Kasumi-1 (cell line): ENCODE measurements around the gene POC1A.
"Not testable (repeated sequence)": the region's sequence is repeated elsewhere in the genome, so short reads cannot be mapped to it uniquely, and the experiment has no call there.

ENCODE experiments used
- DNase-seq, 2 experiments: peaks; one replicate each; lab custom pipeline; 2025; lab: John Stamatoyannopoulos, UW

POC1A gene

GRCh38 chr3:52183786-52184445 lies 29.7 kb upstream of the POC1A start:
- no peak for DNase-seq

- no peak for DNase-seq
Measured at GRCh38 chr3:52182691-52183090, 28.5 kb upstream of the POC1A start.

- DNase-seq, result no peak
Measured at GRCh38 chr3:52182196-52182595, 28.0 kb upstream of the POC1A start.

- no peak for DNase-seq
Measured at GRCh38 chr3:52181543-52181942, 27.3 kb upstream of the POC1A start.

GRCh38 chr3:52178537-52178936 lies 24.3 kb upstream of the POC1A start:
- DNase-seq, result no peak

GRCh38 chr3:52178126-52178525 lies 23.9 kb upstream of the POC1A start:
- not testable (repeated sequence) for DNase-seq

- no peak for DNase-seq
Measured at GRCh38 chr3:52177701-52178042, 23.4 kb upstream of the POC1A start.

DNA sequence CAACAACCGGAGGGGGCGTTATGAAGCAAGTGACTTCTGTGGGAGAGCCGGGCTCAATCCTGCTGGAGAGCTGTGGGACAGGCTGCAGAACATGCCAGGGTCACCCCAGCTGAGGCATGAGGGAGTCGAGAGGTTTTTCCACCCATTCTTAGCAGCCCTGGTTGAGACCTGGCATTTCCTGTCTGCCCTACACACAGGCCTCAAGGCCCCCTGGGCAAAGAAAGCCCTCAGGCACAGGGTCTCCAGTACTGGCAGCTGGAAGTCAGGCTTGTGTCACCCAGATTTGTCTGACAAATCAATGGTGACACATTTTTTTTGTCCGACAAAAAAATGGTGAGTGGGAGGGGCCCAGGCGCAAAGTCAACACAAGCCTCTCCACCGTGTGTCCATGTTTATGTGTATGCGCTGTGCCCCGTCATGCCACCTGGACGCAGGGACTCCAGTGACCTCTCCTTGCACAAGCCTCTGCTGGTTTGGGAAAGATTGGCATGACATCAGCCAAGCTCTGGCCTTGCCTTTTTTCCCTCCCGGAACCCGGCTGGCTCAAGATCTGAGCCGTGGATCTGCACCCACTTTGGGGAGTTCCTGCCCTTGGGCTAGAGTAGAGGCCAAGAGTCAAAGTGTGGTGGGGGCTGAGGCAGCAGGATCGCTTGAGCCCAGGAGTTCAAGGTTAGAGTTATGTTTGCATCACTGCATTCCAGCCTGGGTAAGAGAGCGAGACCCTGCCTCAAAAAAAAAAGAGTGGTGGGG lies 22.9 kb upstream of the POC1A start:
- no peak for DNase-seq

DNA sequence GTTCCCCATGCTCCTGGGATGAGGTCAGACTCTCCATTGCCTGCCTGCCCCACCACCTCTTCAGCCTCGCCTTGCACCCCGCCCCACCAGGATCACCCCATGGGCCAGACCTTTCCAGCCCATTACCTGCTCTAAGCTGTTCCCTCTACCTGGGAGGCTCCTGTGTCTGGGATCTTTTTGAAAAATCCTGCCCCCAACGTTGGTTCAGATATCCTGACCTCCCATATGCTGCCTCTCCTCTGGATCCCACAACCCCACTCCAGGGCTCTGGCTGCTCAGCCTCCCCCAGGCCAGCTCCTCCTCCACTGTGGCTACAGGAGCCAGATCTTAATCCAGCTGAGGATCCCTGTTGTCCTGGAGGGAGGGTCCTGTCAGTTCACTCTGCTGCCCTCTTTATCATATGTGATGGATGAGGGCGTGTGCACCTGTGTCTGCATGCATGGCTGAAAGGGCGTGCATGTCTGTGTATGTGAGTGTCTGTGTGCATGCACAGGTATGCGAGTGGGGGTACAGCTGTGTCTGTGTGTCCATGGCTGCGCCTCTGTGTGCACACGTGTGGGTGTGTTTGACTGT lies 22.0 kb upstream of the POC1A start:
- no peak for DNase-seq

- DNase-seq, result no peak
Measured at GRCh38 chr3:52175416-52176179, 21.4 kb upstream of the POC1A start.

DNA sequence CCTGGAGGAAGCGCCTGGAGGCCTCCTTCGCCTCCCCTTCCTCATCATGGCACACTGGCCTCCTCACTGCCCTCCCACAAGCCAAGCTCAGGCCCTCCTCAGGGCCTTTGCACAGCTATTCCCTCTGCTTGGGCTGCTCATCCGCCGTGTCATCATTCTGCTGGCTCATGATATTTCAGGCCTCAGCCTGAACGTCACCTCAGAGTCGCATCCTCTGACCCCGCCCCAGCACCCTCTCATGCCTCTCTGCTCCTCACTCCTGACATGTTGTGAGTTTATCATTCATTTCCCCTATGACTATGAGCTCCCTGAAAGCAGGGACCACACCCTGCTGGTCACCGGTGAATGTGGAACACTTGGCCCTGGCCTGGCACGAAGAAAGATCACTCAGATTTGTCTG lies 20.7 kb upstream of the POC1A start:
- DNase-seq, result no peak

- DNase-seq, result no peak
Measured at GRCh38 chr3:52173101-52173500, 18.9 kb upstream of the POC1A start.

DNA sequence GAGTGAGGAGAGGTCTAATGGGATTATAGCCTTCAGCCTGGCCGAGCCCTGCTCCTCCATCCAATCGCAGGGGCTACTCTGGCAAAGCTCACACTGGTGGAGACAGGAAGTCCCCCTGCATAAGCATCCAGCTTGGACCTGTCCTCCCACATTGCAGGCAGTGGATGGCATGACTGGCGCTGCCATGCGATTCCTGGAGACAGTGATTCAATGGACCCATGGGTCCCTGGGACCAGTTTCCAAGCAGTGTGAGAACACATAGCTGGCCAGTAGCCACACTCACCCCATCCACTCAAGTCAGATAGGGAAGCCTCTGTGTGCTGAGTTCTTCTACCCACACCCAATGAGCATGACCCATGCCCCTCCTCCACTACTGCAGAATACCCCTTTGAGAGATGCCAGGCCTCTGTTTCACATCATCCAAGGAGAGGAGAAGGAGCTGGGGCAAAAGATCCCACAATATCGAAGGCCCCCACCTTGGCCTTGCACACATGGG lies 18.1 kb upstream of the POC1A start:
- DNase-seq, result no peak

DNA sequence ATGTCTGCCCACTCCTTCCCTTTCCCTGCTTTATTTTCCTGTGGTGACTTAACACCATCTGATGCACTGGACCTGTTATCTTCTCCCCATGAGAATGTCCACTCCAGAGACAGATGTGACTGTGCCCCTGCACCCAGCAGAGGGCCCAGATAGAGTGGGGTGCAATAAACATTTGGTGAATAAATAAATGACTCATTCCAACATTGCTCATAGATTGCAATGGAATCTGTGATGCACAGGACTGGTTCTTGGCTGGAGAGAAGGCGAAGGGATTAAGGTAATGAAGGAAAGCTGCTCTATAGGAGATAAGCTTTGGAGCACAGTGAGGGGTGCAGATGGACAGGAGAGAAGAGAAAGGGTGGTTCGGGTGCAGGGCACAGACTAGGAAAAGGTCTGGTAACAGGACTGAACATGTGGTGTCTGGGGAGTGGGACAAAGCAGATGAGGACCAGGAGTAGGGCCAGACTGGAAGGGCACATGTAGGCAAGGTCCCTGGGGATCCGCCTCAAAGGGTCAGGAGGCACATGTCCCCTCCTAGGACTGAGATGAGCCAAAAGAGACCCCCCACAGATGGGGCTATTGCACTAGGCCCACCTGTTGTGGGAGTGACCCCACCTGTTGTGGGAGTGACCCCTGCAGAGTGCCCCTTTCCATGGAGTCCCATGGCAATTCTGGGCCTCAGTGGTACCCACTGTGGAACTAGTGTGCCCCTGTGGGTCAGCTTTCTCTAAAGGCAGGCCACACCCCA lies 17.5 kb upstream of the POC1A start:
- DNase-seq, result no peak

DNA sequence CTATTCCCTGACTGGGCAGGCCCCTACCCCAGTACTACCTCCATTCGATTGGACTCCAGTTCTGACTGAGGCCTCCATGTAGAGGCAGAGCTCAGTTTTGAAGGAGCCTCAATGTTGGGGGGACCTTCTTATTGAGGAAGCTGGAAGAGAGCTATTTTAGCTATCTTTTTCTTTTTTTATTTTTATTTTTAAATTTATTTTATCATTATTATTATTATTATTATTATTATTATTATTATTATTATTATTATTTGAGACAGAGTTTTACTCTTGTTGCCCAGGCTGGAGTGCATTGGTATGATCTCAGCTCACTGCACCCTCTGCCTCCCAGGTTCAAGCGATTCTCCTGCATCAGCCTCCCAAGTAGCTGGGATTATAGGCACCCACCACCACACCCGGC lies 16.0 kb upstream of the POC1A start:
- not testable (repeated sequence) for DNase-seq

GRCh38 chr3:52167240-52167639 lies 13.0 kb upstream of the POC1A start:
- DNase-seq, result no peak

DNA sequence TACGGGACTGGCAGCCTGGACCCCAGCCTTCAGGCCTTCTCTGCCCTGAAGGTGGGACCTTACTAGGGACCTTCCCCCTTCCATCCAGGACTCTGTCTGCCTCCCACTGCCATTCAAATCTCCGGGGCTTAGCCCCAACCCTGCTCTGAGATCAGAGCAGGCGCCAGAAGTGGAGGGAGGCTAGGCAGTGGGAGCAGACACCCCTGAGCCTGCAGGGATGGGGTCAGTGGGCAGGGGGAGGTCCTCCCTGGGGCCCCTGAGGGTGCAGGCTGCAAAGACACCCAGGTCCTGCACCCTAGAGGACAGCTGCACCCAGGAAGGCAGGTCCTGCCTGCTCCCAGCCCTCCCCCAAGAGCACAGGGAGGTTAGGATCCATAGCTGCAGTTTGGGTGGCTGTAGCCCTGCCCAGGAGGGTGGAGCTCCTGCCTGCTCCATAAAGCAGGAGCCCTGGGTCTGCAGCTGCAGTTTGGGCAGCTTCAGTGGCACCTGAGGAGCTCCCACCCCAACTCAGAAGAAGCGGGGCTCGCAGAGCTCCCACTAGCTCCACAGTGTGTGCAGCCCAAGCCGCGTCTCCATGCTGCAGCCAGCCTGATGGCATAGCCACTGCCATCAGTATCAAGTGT lies 8.1 kb upstream of the POC1A start:
- no peak for DNase-seq

- no peak for DNase-seq
Measured at GRCh38 chr3:52159503-52159902, 5.3 kb upstream of the POC1A start.

- no peak for DNase-seq
Measured at GRCh38 chr3:52155912-52156311, 1.7 kb upstream of the POC1A start.

GRCh38 chr3:52153389-52154096 lies 680 bp downstream of the POC1A start:
- DNase-seq, result peak; percentile 12 to 26

- not testable (repeated sequence) for DNase-seq
Measured at GRCh38 chr3:52151991-52152390, 2.2 kb downstream of the POC1A start.
